ENCODE data around the gene AGBL5. TPM values are rescaled to one million over a fixed set of nuclear protein-coding genes. Genes with fewer than 3 reads are reported as not detected.

Gene AGBL5
- total and polyA plus RNA-seq, 2 of the 13 experiments (the other 11 are each of a cell fraction or from before 2014, with no cell fraction given): 55.9 to 73.3 TPM

- Histone ChIP-seq H3K27ac (ENCODE audit: extremely low read length, insufficient read depth, low read length) (no peak overlapping the region), H3K36me3 (replicated peaks in 1 of 2; ENCODE audit: control insufficient read depth in 1 of 2, insufficient read depth in 2 of 2, low read length in 2 of 2) (peaks cover 13 to 54% of the 10 kb centered on the region in 2 experiments), H3K9ac (ENCODE audit: insufficient read depth, low read depth, low read length) (no peak overlapping the region), H3K4me2 (ENCODE audit: low read depth, low read length) (no peak overlapping the region), H2AFZ (ENCODE audit: low read length) (no peak overlapping the region), H3K9me3 (ENCODE audit: low read length) (no peaks in the 10 kb centered on the region), H4K20me1 (ENCODE audit: insufficient read depth, low read length) (peaks cover 3% of the 10 kb centered on the region; the same call in 1 of the 2 replicates), H3K4me3 (replicated peaks in 1 of 3; ENCODE audit: insufficient read depth in 1 of 3, low read depth in 2 of 3, low read length in 3 of 3) (no peak overlapping the region), H3K27me3 (ENCODE audit: control insufficient read depth in 1 of 2, insufficient read depth in 2 of 2, low read length in 2 of 2) (no peaks in the 10 kb centered on the region; a peak in 1 of 5 replicates), H3K4me1 (ENCODE audit: insufficient read depth, low read length) (peaks cover 24% of the 10 kb centered on the region), H3K79me2 (ENCODE audit: insufficient read depth, low read length) (peaks cover 8% of the 10 kb centered on the region)
- ChIA-PET POLR2A (interaction anchor here (0.9 to 6.4 kb wide), 3 partner anchors 18 to 33 kb away, joined by 3 to 88 read pairs (median 58); partner anchors contain the start of genes EMILIN1 and OST4), CTCF (ENCODE audit: low intra/inter-chr PET ratio, low total read pairs) (no interaction called here)
- ATAC-seq: no peak
- 95% methylated on average over 8 of the region's 8 CpGs for WGBS (ENCODE audit: low lambda C conversion rate)
- in situ Hi-C loops (cut with HindIII; ENCODE audit: extremely low pct_ligation_motif_present, low pct_unique_long_range_greater_than_20kb) (no loop called here), intact Hi-C loops (cut with micrococcal nuclease; ENCODE audit: unreplicated experiment) (no loop called here)
- FAIRE-seq: no peak
- TF ChIP-seq JDP2 (CRISPR knock-in tag; IDR thresholded peaks at IDR 0.05; ENCODE audit: borderline replicate concordance) (no peak), SOX5 (CRISPR knock-in tag; IDR thresholded peaks at IDR 0.05; ENCODE audit: borderline replicate concordance) (no peak), ASH2L (IDR thresholded peaks at IDR 0.05; ENCODE audit: insufficient read length, low read depth, low read length) (no peak)
- no peak for DNase-seq (ENCODE audit: low spot score)
- BruUV-seq (replicated peaks): no TSS peak
Measured at GRCh38 chr2:27053776-27054175, 2.3 kb downstream of the AGBL5 start.

DNA sequence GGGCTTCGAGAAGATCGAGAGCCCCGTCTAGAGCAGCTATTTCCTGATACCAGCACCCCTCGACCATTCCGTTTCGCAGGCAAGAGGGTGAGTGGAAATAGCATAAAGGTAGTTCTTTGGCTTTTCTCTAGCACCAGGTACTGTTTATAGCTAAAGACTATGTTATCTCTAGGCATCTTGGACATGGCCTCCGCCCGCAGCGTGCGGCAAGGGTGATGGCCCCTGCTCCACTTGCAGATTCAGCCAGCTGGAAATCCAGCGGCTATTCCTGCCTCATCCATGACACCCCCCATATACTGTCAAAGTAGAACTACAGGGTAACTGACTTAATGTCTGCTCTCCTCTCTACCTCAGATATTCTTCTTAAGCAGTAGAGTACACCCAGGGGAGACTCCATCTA lies 3.3 kb downstream of the AGBL5 start:
- Histone ChIP-seq H3K79me2 (ENCODE audit: insufficient read depth, low read length) (peaks cover 8% of the 10 kb centered on the region), H3K4me1 (ENCODE audit: insufficient read depth, low read length) (peaks cover 14% of the 10 kb centered on the region), H3K4me2 (ENCODE audit: low read depth, low read length) (no peak overlapping the region), H4K20me1 (ENCODE audit: insufficient read depth, low read length) (peaks cover 3% of the 10 kb centered on the region; the same call in 1 of the 2 replicates), H2AFZ (ENCODE audit: low read length) (no peak overlapping the region), H3K27ac (ENCODE audit: extremely low read length, insufficient read depth, low read length) (no peak overlapping the region), H3K9me3 (ENCODE audit: low read length) (no peaks in the 10 kb centered on the region), H3K9ac (ENCODE audit: insufficient read depth, low read depth, low read length) (no peak overlapping the region), H3K4me3 (replicated peaks in 1 of 3; ENCODE audit: insufficient read depth in 1 of 3, low read depth in 2 of 3, low read length in 3 of 3) (no peak overlapping the region), H3K36me3 (replicated peaks in 1 of 2; ENCODE audit: control insufficient read depth in 1 of 2, insufficient read depth in 2 of 2, low read length in 2 of 2) (peaks cover 15 to 63% of the 10 kb centered on the region in 2 experiments), H3K27me3 (ENCODE audit: control insufficient read depth in 1 of 2, insufficient read depth in 2 of 2, low read length in 2 of 2) (no peaks in the 10 kb centered on the region; a peak in 1 of 5 replicates)
- ATAC-seq (no peak), DNase-seq (ENCODE audit: low spot score) (no peak), FAIRE-seq (no peak)
- in situ Hi-C loops (cut with HindIII; ENCODE audit: extremely low pct_ligation_motif_present, low pct_unique_long_range_greater_than_20kb) (no loop called here), intact Hi-C loops (cut with micrococcal nuclease; ENCODE audit: unreplicated experiment) (no loop called here)
- ChIA-PET CTCF (ENCODE audit: low intra/inter-chr PET ratio, low total read pairs) (no interaction called here), POLR2A (interaction anchor here (1.4 to 6.4 kb wide), 3 partner anchors 17 to 29 kb away, joined by 3 to 88 read pairs (median 58); partner anchors contain the start of genes EMILIN1 and OST4)
- WGBS (ENCODE audit: low lambda C conversion rate): 96% methylated on average over 11 of the region's 11 CpGs
- no TSS peak for BruUV-seq (replicated peaks)
- TF ChIP-seq ZSCAN20 (CRISPR knock-in tag; IDR thresholded peaks at IDR 0.05; ENCODE audit: borderline replicate concordance) (no peak), ZNF362 (CRISPR knock-in tag; IDR thresholded peaks at IDR 0.05; ENCODE audit: borderline replicate concordance) (no peak), ZNF672 (CRISPR knock-in tag; IDR thresholded peaks at IDR 0.05) (no peak), GABPA (IDR thresholded peaks at IDR 0.05; ENCODE audit: low read depth, low read length) (no peak), GABPA (CRISPR knock-in tag; IDR thresholded peaks at IDR 0.05; ENCODE audit: low read depth) (no peak), BRCA1 (CRISPR knock-in tag; IDR thresholded peaks at IDR 0.05) (no peak), KLF16 (CRISPR knock-in tag; IDR thresholded peaks at IDR 0.05) (no peak), RARG (CRISPR knock-in tag; IDR thresholded peaks at IDR 0.05; ENCODE audit: low read depth) (no peak), ARID5B (CRISPR knock-in tag; IDR thresholded peaks at IDR 0.05) (no peak)
- TF ChIP-seq, protein P1, sequence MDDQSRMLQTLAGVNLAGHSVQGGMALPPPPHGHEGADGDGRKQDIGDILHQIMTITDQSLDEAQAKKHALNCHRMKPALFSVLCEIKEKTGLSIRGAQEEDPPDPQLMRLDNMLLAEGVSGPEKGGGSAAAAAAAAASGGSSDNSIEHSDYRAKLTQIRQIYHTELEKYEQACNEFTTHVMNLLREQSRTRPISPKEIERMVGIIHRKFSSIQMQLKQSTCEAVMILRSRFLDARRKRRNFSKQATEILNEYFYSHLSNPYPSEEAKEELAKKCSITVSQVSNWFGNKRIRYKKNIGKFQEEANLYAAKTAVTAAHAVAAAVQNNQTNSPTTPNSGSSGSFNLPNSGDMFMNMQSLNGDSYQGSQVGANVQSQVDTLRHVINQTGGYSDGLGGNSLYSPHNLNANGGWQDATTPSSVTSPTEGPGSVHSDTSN (CRISPR knock-in tag; IDR thresholded peaks at IDR 0.05; ENCODE audit: borderline replicate concordance): no peak

Measured in HepG2 (cell line).